ENCODE measurements around the gene CASTOR1.
"Not testable (repeated sequence)": the region's sequence is repeated elsewhere in the genome, so short reads cannot be mapped to it uniquely, and the experiment has no call there.

Gene CASTOR1

GRCh38 chr22:30289141-30289979 is at the start of gene CASTOR1:
CASTOR1 (minus strand) TSS chr22:30289505; CDS start chr22:30289497, 8 bp downstream.
- peak; percentile 97 to 98 for DNase-seq

DNA sequence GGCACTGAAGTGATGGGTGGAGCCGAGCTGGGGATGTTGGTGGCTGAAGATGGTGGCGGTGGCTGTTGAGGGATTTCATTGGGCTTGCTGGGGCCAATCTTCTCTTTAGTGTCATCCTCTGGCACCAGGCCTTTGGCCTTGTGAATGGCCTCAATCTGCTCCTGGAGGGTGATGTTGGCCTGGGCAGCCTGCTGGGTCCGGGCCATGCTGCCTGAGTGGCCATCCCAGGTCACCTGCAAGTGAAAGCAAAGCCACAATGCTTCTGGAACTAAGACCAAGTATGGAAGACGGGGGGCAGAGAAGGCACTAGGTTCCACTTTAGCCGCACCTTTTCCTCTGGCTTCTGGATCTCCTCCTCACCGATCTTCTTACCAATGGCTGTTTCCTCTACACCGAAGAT is 49.5 kb upstream of the CASTOR1 start:
- DNase-seq = no peak

DNA sequence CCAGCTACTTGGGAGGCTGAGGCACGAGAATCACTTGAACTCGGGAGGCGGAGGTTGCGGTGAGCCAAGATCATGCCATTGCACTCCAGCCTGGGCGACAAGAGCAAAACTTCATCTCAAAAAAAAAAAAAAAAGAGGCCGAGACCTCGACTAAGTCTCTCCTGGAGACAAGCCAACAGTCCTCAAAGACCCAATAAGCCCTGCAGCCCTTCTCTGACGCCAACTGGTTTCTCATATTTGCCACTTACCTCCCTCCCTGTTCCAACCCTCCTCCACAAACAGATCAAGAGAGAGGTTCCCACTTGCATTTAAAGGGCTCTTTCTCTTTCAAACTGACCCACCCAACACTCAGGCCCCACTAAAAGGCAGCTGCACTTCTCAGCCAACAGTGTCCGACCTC is 49.0 kb upstream of the CASTOR1 start:
- DNase-seq = not testable (repeated sequence)

GRCh38 chr22:30337461-30337778 is 48.1 kb upstream of the CASTOR1 start:
- DNase-seq = no peak

DNA sequence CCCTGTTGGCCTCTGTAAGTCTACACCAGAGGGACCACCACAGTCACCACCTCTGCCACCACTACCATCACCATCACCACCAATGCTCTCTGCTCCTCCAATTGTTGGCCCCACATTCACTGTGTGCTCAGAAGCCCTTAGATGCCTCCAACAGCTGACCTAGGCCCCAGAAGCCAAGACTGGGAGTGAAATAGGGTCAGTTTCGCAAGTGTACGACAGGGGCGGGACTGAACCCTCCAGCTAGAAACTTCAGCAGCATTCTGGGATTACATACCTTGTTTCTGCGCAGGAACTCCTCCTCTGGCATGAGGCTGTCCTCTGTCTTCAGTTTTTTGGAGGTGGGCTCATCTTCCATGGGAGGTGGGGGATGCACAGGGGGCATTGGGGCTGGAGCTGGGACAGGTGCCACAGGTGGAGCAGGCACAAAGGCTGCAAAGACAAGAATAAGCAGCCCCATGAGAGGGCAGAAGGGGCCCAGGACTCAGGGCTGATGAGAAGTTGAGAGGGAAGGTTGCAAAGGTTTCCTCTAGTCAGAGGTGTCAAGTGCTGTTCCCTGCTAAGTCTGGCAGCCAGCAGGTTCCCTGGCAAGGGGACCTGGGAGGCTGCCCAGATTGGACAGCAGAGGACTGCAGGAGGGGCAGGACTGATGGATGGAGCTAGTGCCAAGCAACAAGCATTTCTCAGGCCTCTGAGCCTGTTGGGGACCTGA is 47.6 kb upstream of the CASTOR1 start:
- DNase-seq = no peak

DNA sequence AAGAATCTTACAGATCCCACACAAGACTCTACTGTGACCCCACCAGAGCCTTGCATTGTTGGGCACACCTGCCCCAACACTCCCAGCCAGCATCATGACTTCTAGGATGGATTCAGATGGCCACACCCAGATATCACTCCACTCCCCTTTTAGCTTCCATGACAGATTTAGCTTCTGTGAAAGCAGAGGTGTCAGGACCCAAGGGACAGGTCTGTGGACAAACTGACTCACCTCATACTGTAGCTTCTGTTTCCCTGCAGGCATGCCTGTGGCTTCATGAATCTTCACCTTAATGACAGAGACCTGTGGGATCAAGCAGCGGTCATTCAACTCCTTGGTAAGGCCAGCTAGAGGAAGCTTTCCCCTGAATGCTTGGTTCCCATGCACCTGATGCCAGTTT is 45.9 kb upstream of the CASTOR1 start:
- no peak for DNase-seq

GRCh38 chr22:30334646-30335045 is 45.3 kb upstream of the CASTOR1 start:
- DNase-seq = no peak

- peak in 1 of 2 experiments; percentile 51 for DNase-seq
These were observed 44.4 kb upstream of the CASTOR1 start for GRCh38 chr22:30333707-30334087.

DNA sequence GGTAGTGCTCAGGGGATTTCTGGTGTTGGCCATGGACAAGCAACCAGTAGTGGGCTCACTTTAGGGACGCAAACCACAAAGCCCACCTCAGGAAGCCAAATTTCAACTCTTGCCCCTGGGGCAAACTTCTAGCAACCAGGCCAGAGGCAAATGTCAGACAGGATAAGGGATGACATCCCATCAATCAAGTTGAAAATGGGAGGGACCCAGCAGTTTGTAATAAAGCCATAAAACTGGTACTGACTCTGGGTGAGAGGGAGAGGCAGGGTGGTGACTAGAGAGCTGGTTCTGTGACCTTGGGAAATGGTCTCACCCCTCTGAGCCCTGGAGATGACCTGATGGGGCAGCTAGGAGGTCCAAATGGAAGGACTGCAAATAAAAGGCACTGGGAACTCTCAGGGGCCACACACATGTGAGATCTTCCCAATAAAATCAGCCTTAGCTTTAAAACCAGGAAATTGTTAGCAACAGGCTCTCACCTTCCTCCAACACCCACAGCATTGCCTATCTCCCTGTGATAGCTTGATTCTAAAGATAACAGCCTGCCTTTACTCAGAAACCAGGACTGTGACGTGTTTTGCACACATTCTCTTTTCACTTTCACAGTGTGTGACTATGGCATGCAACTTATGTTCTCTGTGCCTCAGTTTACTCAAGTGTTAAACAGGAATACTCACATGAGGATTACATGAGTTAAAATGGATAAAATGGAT is 43.8 kb upstream of the CASTOR1 start:
- DNase-seq = no peak

- DNase-seq = no peak
These were observed 43.2 kb upstream of the CASTOR1 start for GRCh38 chr22:30332551-30332950.

GRCh38 chr22:30328466-30329049 is 39.3 kb upstream of the CASTOR1 start:
- no peak for DNase-seq

GRCh38 chr22:30327864-30328345 is 38.6 kb upstream of the CASTOR1 start:
- DNase-seq = no peak

DNA sequence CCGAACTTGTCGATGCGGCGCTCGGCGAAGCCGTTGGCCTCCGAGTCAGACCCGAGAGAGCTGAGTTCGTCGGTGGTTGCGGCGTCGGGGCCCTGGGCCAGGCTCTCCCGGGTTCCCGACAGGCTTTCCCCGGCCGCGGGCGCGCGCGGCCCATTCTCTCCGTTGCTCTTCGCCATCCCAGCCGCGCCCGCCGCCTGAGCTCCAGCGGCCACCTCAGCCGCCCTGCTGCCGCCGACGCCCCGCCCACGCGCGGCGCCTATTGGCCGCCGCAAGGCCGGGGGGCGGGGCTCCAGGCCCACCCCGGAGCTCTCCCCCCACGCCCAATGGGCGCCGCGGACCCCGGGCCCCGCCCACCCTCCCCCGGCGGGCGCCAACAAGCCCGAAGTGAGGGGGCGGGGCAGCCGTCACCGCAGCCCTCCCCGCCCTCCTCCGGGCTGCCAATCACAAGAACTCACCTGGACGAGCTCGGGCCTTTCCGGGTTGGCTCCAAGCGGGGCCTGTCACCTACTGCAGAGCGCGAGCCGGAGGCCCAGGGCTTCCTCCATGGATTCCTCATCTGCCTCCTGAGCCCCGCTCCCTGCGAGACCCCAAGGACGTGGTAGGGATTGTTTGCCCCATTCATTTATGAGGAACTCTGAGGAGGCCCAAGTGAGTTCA is 37.5 kb upstream of the CASTOR1 start, which contains the start of gene TBC1D10A:
Gene TBC1D10A (minus strand): TSS at position 236 of the 657 bp plus-strand sequence. CDS start 60 bp downstream, at position 176.
- peak; percentile 91 to 92 for DNase-seq

DNA sequence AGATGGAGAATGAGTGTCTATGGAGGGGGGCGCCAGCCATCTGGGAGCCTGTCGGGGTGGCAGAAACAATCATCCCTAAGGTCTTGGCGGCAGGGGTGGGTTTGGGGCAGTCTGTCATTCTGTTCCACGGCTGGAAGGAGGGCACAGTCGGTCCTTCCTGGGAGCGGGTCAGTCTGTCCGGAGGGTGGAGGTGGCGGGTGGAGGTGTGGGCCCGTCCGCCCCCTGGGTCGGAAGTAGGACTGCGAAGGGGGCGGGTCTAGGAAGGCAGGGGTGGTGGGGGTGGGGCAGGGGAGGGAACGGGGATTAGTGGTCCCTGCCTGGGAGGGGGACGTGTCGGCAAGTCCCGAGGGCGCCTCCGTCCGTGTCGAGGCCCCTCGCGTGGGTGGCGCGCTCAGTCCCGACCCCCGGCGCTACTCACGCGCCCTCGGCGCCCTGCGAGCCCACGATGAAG is 37.0 kb upstream of the CASTOR1 start:
- DNase-seq = no peak

DNA sequence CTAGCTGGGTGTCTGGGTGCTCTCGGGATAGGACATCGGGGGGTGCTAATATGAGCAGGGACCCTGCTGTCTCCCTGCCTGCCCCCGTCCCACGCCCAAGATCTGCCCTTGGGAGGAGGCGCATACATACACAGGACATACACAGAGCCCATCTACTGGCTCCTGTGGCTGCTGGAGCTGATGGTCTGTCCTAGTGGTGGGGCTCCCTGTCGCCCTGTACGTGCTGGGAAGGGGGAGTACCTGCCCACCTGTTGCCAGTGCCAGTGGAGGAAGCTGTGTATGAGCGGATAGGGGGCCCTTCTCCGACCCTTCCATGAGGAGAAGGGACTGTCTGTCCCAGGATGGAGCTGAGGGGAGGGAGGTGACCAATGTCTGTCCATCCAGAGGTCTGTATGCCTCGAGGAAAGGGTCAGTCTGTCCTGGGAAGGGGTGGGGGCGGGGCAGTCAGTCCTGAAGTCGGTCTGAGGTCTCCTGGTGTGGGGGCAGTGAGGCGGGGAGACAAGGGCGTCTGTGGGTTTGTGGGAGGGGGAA is 36.5 kb upstream of the CASTOR1 start:
- DNase-seq = no peak

DNA sequence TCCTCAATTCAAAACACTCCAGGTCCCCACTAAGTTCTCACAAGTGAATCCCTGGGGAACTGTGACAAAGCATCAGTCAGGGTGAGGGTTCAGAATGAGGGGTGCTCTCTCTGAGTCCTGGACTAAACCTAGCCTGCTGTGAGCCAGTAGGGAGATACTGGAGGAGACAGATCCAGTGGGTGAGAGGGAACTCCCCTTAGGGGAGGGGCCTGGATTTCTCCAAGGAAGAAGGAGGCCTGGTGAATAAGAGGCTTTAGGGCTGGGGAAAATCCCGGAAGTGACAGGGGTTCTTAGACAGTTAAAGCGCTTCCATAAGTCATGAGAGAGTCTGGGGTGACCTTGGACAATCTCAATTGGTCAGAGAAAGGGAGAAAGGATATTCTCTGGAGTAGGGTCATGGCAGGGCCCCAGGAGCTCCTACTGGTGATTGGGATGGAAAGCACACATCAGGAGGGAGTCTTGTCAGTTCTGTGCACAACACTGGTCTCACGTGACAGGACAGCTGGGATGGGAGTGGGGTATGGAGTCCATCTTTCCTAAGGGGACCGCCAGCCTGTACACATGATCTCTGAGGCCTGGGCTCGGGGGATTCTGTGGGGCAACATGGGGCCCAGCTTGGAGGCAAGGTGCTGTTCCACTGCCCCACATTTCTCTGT is 35.9 kb upstream of the CASTOR1 start:
- DNase-seq = no peak

DNA sequence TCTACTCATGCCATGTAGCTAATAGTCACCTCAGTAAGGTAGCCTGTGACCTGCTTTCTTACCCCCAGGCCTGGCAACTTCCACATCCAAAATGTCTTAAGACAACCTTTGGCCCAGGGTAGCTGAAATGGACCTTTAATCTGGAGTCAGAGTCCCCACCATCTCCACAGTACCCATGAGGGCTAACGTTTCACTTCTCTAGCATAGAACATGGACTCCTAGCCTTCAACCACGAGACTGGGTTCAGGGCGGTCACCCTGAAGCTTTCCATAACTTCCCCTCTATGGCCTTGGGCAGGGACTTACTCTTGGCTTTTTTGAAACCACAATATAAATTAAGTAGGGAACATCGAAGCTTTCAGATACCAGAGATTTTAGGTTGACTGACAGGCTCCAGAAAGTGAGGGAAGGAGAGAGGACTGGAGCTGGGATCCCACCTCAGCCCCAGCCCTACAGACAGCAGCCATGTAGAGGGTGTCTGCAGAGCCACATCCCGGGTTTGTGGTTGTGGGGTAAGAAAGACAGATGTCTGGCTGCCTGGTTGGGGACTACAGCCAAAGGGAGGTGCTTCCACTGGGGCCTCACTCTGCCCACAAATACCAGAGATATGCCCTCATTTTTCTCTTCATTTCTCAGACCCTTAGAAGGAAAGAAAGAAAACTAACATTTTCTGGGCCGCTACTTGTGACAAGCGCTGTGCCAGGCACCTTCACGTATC is 34.9 kb upstream of the CASTOR1 start:
- DNase-seq = peak in 1 of 2 experiments; percentile 51

DNA sequence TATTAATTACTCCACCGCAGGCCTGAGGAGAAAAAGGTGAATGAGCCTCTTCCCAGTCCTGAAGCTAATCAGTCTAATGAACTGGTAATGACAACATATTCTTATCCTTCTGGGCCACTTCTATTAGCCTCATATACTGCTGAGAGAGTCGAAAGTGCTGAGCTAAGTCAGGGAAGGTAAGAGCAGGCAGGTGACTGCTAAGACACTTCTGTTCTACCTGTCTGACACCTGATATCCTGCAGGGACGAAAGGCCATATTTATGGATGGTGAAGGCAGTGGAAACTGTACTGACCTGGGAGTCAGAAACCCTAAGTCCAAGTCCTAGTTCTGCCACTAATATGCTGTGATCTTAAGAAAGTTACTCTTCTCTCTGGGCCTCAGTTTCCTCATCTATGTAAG is 33.9 kb upstream of the CASTOR1 start:
- DNase-seq = no peak

- DNase-seq = no peak
These were observed 32.2 kb upstream of the CASTOR1 start for GRCh38 chr22:30321461-30321860.

DNA sequence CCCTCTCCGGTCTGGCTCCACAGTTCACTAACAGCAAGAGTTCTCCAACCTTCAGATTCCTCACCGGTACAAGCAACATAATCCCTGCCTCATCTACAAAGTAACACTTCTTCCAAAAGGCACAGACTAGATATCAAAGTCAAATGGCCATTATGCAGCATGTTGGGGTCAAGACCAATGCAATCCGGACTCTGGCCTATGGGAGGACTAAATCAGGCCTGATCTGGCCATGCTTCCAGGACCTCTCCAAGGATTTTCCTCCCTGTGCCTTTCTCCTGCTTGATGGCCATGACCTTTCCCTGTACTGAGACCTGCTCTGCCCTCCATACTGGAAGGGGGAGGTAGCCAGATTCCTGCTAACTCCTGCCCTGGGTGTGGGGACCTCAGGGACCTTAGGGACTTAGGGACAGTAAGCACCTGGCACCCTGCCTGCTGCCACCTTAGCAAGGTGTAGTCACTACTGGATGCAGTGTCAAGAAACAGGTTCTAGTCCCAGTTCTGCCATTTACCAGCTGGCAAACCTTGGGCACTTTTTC is 30.8 kb upstream of the CASTOR1 start:
- no peak for DNase-seq

Measured in activated CD4-positive, alpha-beta T cell treated with anti-CD3 and anti-CD28 coated beads, Interleukin-2, amount 50 U/mL, for 48 hours (primary cell).